GM12878 (cell line): ENCODE data around the gene CFAP299.

ENCODE experiments used
- BACH1 ChIP-seq: fragments of 450-650 bp; IDR thresholded peaks from 2 replicates; pipeline ENCODE4 v1.6.1; 2017; ENCODE audit warnings: mild to moderate bottlenecking, borderline replicate concordance
- CHD4 ChIP-seq: fragments of 200-600 bp; sonication (generic); IDR thresholded peaks from 2 replicates; pipeline ENCODE4 v1.6.1; 2016; ENCODE audit warnings: mild to moderate bottlenecking
- CTCF ChIP-seq, 3 experiments: IDR thresholded peaks in 2 of 3; conservative IDR thresholded peaks in 1 of 3; 2 replicates each; pipeline ENCODE4 v1.5.1; 2011; ENCODE audit warnings: low read depth in 3 of 3, low read length in 3 of 3, mild to moderate bottlenecking in 3 of 3, control low read depth in 2 of 3, moderate library complexity in 2 of 3, inconsistent platforms in 1 of 3, mixed read lengths in 1 of 3; ENCODE audit not compliant: control insufficient read depth in 2 of 3, insufficient read depth in 1 of 3; ENCODE audit errors: extremely low read depth in 1 of 3
- EP300 ChIP-seq, 2 experiments: fragments of 150-350 bp in 1 of 2; IDR thresholded peaks; 2 replicates each; pipeline ENCODE4 v1.6.1; 2011 to 2012; ENCODE audit warnings: low read depth in 2 of 2, low read length in 2 of 2, borderline replicate concordance in 1 of 2, improper control_type of control experiment in 1 of 2, inconsistent platforms in 1 of 2; ENCODE audit not compliant: control insufficient read depth in 1 of 2
- EZH2 ChIP-seq: IDR thresholded peaks from 2 replicates; pipeline ENCODE4 v1.6.1; 2012; ENCODE audit warnings: low read depth, mild to moderate bottlenecking, control low read depth, inconsistent platforms, low read length, borderline replicate concordance; ENCODE audit not compliant: control insufficient read depth
- GATAD2B ChIP-seq: fragments of 450-650 bp; conservative IDR thresholded peaks from 2 replicates; pipeline ENCODE4 v1.6.1; 2017; ENCODE audit warnings: low read depth, mild to moderate bottlenecking, moderate library complexity
- HDAC6 ChIP-seq: fragments of 200-600 bp; sonication (generic); IDR thresholded peaks from one replicate; pipeline ENCODE4 v1.8.0; 2017; ENCODE audit warnings: antibody characterized with exemption; ENCODE audit not compliant: unreplicated experiment
- JUNB ChIP-seq: IDR thresholded peaks from 2 replicates; pipeline ENCODE4 v1.6.1; 2016; ENCODE audit warnings: antibody characterized with exemption, mild to moderate bottlenecking
- NRF1 ChIP-seq: conservative IDR thresholded peaks from 2 replicates; pipeline ENCODE4 v1.6.1; 2011; ENCODE audit warnings: mild to moderate bottlenecking, low read depth, low read length, improper control_type of control experiment
- POLR2A ChIP-seq: IDR thresholded peaks from 2 replicates; pipeline ENCODE4 v1.6.1; 2011; ENCODE audit warnings: low read depth, mild to moderate bottlenecking, low read length
- POLR2AphosphoS5 ChIP-seq: IDR thresholded peaks from 2 replicates; pipeline ENCODE4 v1.6.1; 2011; ENCODE audit warnings: mild to moderate bottlenecking, low read length, inconsistent platforms
- TAF1 ChIP-seq: IDR thresholded peaks from 2 replicates; pipeline ENCODE4 v1.6.1; 2011; ENCODE audit warnings: mild to moderate bottlenecking, low read depth, low read length, borderline replicate concordance
- TF ChIP-seq, protein P1 (sequence below): fragments of 450-650 bp; formaldehyde crosslinking; IDR thresholded peaks from 2 replicates; pipeline ENCODE4 v1.5.0; 2022; ENCODE audit warnings: mild to moderate bottlenecking, missing genetic modification characterization

DNA sequence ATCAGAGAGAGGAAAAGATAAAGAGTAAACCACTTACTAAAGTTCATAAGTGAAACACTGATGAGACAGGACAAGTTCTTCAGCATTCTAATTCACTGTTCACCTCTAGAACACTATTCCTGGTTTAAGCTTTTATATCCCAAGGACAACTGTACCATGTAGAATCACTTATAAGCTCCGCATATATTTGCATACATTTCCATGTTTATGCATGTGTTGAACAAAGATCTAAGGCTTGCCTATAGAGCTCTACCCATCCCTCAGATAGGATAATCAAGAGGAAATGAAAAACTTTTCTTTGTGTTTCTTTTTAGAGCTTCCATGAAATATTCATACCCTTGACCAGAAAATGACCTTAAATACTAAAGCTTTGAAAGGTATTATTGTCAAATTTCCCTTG lies 538.0 kb downstream of the CFAP299 start:
- TF ChIP-seq EP300 (IDR thresholded peaks at IDR 0.05; ENCODE audit: borderline replicate concordance in 1 of 2, control insufficient read depth in 1 of 2, low read depth in 2 of 2, low read length in 2 of 2), result no peak
- TF ChIP-seq GATAD2B, result no peak
- TF ChIP-seq POLR2A, result no peak
- TF ChIP-seq TAF1, result no peak
- TF ChIP-seq BACH1, result no peak
- TF ChIP-seq CTCF (IDR thresholded peaks at IDR 0.05 in 2 of 3, conservative IDR thresholded peaks at IDR 0.05 in 1 of 3; ENCODE audit: control insufficient read depth in 2 of 3, extremely low read depth in 1 of 3, insufficient read depth in 1 of 3, low read depth in 3 of 3, low read length in 3 of 3), result no peak
- no peak for TF ChIP-seq JUNB
- no peak for TF ChIP-seq HDAC6
- TF ChIP-seq CHD4, result no peak
- TF ChIP-seq, protein P1, sequence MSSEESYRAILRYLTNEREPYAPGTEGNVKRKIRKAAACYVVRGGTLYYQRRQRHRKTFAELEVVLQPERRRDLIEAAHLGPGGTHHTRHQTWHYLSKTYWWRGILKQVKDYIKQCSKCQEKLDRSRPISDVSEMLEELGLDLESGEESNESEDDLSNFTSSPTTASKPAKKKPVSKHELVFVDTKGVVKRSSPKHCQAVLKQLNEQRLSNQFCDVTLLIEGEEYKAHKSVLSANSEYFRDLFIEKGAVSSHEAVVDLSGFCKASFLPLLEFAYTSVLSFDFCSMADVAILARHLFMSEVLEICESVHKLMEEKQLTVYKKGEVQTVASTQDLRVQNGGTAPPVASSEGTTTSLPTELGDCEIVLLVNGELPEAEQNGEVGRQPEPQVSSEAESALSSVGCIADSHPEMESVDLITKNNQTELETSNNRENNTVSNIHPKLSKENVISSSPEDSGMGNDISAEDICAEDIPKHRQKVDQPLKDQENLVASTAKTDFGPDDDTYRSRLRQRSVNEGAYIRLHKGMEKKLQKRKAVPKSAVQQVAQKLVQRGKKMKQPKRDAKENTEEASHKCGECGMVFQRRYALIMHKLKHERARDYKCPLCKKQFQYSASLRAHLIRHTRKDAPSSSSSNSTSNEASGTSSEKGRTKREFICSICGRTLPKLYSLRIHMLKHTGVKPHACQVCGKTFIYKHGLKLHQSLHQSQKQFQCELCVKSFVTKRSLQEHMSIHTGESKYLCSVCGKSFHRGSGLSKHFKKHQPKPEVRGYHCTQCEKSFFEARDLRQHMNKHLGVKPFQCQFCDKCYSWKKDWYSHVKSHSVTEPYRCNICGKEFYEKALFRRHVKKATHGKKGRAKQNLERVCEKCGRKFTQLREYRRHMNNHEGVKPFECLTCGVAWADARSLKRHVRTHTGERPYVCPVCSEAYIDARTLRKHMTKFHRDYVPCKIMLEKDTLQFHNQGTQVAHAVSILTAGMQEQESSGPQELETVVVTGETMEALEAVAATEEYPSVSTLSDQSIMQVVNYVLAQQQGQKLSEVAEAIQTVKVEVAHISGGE (CRISPR knock-in tag), result no peak
- no peak for TF ChIP-seq POLR2AphosphoS5
- TF ChIP-seq EZH2, result no peak
- TF ChIP-seq NRF1, result no peak
